GM06990 (cell line): ENCODE data around the gene PRM2.

Experiments used
- DNase-seq: peaks from one replicate; pipeline ENCODE4 v3.0.0-alpha.2; 2011; ENCODE audit not compliant: insufficient read length; ENCODE audit errors: extremely low read depth
- H3K27me3 ChIP-seq: replicated peaks from 2 replicates; pipeline ENCODE4 v1.6.0; 2011; ENCODE audit warnings: low read length; ENCODE audit not compliant: control insufficient read depth, insufficient read depth
- H3K36me3 ChIP-seq: 2 replicates; pipeline ENCODE4 v1.5.1; 2011; ENCODE audit warnings: low read length; ENCODE audit not compliant: control insufficient read depth, insufficient read depth
- H3K4me3 ChIP-seq: replicated peaks from 2 replicates; pipeline ENCODE4 v1.5.1; 2011; ENCODE audit warnings: low read depth, mild to moderate bottlenecking, control low read depth, low read length
- TF ChIP-seq, protein P1 (sequence below): IDR thresholded peaks from 2 replicates; pipeline ENCODE4 v1.5.1; 2011; ENCODE audit warnings: low read length, control low read depth, mild to moderate bottlenecking, inconsistent platforms; ENCODE audit not compliant: insufficient read depth, poor library complexity, severe bottlenecking

Gene PRM2

DNA sequence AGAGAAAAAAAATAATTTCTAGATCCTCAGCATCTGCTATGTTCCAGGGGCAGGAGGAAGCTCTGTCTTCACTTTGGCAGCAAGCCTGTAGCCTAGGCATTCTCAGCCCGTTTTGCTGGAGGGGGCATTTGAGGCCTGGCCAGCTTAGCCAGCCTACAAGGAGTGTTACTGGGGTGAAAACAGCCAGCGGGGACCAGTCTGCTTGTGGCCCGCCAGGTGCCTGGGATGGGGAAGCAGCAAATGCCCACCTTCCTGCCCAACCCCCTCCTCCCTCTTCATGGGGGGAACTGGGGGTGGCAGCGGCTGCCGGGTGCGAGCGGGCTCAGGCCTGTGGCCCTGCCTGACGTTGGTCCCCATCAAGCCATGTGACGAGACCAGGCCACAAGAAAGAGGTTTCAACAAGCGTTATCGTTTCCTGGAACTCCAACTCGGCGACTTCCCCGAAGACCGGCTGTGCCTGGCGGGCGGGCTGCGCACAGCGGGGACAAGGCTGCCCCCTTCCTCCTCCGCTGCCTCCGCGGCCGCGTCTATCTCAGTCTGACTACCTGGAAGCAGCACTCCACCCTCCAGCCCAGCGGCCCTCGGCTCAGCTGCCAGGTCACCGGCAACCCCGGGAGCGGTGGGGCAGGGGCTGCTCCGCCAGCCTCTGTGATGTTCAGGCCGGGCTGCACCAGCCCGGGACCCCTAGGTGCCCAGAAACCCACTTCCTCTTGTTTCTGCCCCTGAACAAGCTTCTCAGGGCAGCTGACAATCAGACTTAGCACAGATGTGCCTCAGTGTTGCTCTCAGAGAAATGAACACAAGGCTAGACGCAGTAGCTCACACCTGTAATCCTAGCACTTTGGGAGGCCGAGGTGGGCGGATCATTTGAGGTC lies 43.2 kb downstream of the PRM2 start:
- Histone ChIP-seq H3K4me3 (no peak overlapping the region), H3K27me3 (no peaks in the 10 kb centered on the region), H3K36me3 (no peaks in the 10 kb centered on the region)
- TF ChIP-seq, protein P1, sequence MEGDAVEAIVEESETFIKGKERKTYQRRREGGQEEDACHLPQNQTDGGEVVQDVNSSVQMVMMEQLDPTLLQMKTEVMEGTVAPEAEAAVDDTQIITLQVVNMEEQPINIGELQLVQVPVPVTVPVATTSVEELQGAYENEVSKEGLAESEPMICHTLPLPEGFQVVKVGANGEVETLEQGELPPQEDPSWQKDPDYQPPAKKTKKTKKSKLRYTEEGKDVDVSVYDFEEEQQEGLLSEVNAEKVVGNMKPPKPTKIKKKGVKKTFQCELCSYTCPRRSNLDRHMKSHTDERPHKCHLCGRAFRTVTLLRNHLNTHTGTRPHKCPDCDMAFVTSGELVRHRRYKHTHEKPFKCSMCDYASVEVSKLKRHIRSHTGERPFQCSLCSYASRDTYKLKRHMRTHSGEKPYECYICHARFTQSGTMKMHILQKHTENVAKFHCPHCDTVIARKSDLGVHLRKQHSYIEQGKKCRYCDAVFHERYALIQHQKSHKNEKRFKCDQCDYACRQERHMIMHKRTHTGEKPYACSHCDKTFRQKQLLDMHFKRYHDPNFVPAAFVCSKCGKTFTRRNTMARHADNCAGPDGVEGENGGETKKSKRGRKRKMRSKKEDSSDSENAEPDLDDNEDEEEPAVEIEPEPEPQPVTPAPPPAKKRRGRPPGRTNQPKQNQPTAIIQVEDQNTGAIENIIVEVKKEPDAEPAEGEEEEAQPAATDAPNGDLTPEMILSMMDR = peak; percentile 22
- peak; percentile 85 for DNase-seq

DNA sequence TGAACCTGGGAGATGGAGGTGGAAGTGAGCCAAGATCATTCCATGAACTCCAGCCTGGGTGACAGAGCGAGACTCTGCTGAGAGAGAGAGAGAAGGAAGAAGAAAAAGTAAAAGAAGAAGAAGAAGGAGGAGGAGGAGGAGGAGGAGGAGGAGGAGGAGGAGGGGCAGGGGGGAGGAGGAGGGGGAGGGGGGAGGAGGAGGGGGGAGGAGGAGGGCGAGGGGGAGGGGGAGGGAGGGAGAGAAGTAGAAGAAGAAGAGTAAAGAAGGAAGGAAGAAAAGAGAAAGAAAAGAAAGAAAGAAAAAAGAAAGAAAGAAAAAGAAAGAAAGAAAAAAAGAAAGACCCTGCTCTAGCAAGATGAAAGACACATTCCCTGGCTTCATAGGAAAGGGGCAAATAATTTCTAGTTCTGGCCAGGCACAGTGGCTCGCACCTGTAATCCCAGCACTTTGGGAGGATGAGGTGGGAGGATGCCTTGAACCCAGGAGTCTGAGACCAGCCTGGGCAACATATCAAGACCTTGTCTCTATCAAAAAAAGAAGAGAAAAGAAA lies 43.9 kb downstream of the PRM2 start:
- H3K4me3 ChIP-seq = no peak overlapping the region
- H3K36me3 ChIP-seq = no peaks in the 10 kb centered on the region
- no peaks in the 10 kb centered on the region for H3K27me3 ChIP-seq
- no peak for DNase-seq
- TF ChIP-seq, protein P1 = no peak

DNA sequence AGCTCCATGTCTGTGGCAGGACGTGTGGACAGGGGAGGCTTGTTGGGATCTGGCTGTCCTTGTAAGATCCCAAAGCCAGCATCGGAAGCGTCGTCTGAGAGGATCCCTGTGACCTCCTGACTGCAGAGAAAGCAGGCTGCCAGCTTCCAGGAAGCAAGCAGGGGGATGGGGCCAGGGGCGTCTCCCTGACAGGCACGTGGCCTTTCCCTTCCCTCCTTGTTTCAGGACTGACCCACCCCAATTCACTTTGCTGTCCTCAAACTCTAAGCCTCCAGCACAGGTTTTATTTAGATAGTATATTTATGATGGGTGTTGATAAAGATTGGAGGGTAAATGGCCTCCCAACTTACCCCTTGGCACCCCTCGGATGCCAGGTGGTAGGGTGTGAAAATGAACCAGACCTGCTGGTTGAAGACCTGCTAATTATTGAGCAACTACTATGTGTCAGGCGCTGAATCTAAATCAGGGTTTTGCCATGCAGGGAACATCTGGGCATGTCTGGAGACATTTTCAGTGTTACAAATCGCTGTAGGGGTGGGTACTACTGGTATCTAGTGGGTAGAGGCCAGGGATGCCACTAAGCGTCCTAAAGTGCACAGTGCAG lies 44.8 kb downstream of the PRM2 start:
- no peak overlapping the region for H3K4me3 ChIP-seq
- TF ChIP-seq, protein P1 = no peak
- H3K36me3 ChIP-seq = no peaks in the 10 kb centered on the region
- H3K27me3 ChIP-seq = no peaks in the 10 kb centered on the region
- DNase-seq = no peak

DNA sequence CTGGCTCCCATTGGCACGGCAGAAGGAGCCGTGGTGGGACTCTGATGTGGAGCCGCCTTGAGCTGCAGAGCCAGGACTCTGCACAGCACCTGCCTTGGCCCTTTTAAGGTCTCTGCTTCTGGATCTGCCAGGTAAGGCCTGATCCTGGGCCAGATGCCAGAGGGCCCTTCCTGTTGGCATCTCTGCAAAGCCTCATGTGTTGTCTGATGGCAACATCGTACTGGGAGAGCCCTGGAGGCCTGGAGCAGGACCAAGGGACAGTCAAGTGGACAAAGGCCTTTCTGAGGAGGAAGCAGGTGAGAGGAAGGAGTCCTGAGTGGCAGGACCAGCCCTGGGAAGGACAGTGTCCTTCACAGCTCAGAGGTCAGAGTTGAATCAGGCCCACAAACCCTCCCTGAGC lies 46.4 kb downstream of the PRM2 start:
- DNase-seq = no peak

DNA sequence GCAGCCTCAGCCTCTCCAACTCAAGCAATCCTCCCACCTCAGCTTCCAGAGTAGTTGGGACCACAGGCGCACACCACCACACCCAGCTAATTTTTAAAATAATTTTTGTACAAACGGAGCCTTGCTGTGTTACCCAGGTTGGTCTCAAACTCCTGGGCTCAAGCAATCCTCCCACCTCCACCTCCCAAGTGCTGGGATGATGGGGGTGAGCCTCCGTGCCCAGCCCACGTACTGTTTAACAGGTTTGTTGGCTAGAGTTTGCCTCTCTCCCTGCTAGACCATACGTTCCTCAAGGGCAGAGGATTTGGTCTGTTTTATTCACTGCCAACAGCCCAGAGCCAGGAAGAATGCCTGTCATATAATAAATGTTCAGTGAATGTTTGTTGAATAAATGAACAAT lies 46.8 kb downstream of the PRM2 start:
- DNase-seq = no peak
- no peak overlapping the region for H3K4me3 ChIP-seq
- TF ChIP-seq, protein P1 = no peak
- H3K27me3 ChIP-seq = no peaks in the 10 kb centered on the region
- H3K36me3 ChIP-seq = no peaks in the 10 kb centered on the region

More for the DNA sequence above, 46.4 kb downstream of the PRM2 start:
- TF ChIP-seq, protein P1 = no peak
- Histone ChIP-seq H3K27me3 (no peaks in the 10 kb centered on the region), H3K36me3 (no peaks in the 10 kb centered on the region), H3K4me3 (no peak overlapping the region)
